Nephron progenitor cell (in vitro differentiated cells): ENCODE results near the gene UBE2Z.

Experiments
- DNase-seq: peaks from one replicate; pipeline ENCODE4 v3.0.0; 2021
- H3K27ac Mint-ChIP-seq: 2 replicates; pipeline ENCODE4 v1.8.0; 2021; ENCODE audit warnings: mild to moderate bottlenecking, moderate library complexity, mixed read lengths
- H3K27me3 Mint-ChIP-seq: 2 replicates; pipeline ENCODE4 v1.8.0; 2021; ENCODE audit warnings: mild to moderate bottlenecking, low read depth, mixed read lengths; ENCODE audit not compliant: poor library complexity
- H3K36me3 Mint-ChIP-seq: 2 replicates; pipeline ENCODE4 v1.8.0; 2021; ENCODE audit warnings: low read depth, mixed read lengths
- H3K4me1 Mint-ChIP-seq: 2 replicates; pipeline ENCODE4 v1.8.0; 2021; ENCODE audit warnings: mixed read lengths
- H3K4me3 Mint-ChIP-seq: 2 replicates; pipeline ENCODE4 v1.8.0; 2021; ENCODE audit warnings: mild to moderate bottlenecking, moderate library complexity, mixed read lengths
- H3K9me3 Mint-ChIP-seq: 2 replicates; pipeline ENCODE4 v1.8.0; 2021; ENCODE audit warnings: mild to moderate bottlenecking, moderate library complexity, mixed read lengths
- CTCF ChIP-seq: fragments of 200-600 bp; sonication (generic); IDR thresholded peaks from 2 replicates; pipeline ENCODE4 v1.5.0; 2021; ENCODE audit warnings: antibody characterized with exemption

The UBE2Z gene

GRCh38 chr17:48893646-48894508, 14.3 kb upstream of the UBE2Z start:
- no peak for TF ChIP-seq CTCF
- Mint-ChIP-seq H3K27me3 (peaks cover 2% of the 10 kb centered on the region), H3K4me3 (peak overlapping the region; percentile 93), H3K36me3 (peaks cover 15% of the 10 kb centered on the region), H3K27ac (no peak overlapping the region), H3K4me1 (peaks cover 30% of the 10 kb centered on the region), H3K9me3 (no peaks in the 10 kb centered on the region)
- DNase-seq = no peak

GRCh38 chr17:48894886-48895285, 13.3 kb upstream of the UBE2Z start:
- H3K27me3 Mint-ChIP-seq = peaks cover 2% of the 10 kb centered on the region
- no peaks in the 10 kb centered on the region for H3K9me3 Mint-ChIP-seq
- peaks cover 30% of the 10 kb centered on the region for H3K4me1 Mint-ChIP-seq
- no peak overlapping the region for H3K4me3 Mint-ChIP-seq
- no peak overlapping the region for H3K27ac Mint-ChIP-seq
- no peak for DNase-seq
- H3K36me3 Mint-ChIP-seq = peaks cover 15% of the 10 kb centered on the region
- no peak for TF ChIP-seq CTCF

- Mint-ChIP-seq H3K4me3 (no peak overlapping the region), H3K9me3 (no peaks in the 10 kb centered on the region), H3K27me3 (no peaks in the 10 kb centered on the region), H3K36me3 (peaks cover 10% of the 10 kb centered on the region), H3K4me1 (peaks cover 5% of the 10 kb centered on the region), H3K27ac (no peak overlapping the region)
- TF ChIP-seq CTCF = no peak
- no peak for DNase-seq
Measured at GRCh38 chr17:48901241-48901640, 7.0 kb upstream of the UBE2Z start.

GRCh38 chr17:48903401-48903800, 4.8 kb upstream of the UBE2Z start:
- no peak for DNase-seq
- no peak overlapping the region for H3K27ac Mint-ChIP-seq
- H3K4me3 Mint-ChIP-seq = no peak overlapping the region
- TF ChIP-seq CTCF = no peak
- no peaks in the 10 kb centered on the region for H3K27me3 Mint-ChIP-seq
- H3K9me3 Mint-ChIP-seq = no peaks in the 10 kb centered on the region
- H3K36me3 Mint-ChIP-seq = peaks cover under 1% of the 10 kb centered on the region
- H3K4me1 Mint-ChIP-seq = peaks cover 13% of the 10 kb centered on the region

- Mint-ChIP-seq H3K9me3 (no peaks in the 10 kb centered on the region), H3K4me3 (no peak overlapping the region), H3K27ac (no peak overlapping the region), H3K4me1 (peaks cover 19% of the 10 kb centered on the region), H3K27me3 (no peaks in the 10 kb centered on the region), H3K36me3 (no peaks in the 10 kb centered on the region)
- DNase-seq = no peak
- no peak for TF ChIP-seq CTCF
Measured at GRCh38 chr17:48904428-48904827, 3.8 kb upstream of the UBE2Z start.

- Mint-ChIP-seq H3K27ac (peak overlapping the region; percentile 42), H3K36me3 (peaks cover 1% of the 10 kb centered on the region)
Measured at GRCh38 chr17:48905987-48906515, 2.2 kb upstream of the UBE2Z start.

More at GRCh38 chr17:48905987-48906515, 2.2 kb upstream of the UBE2Z start:
- Mint-ChIP-seq H3K4me3 (peak overlapping the region; percentile 28), H3K9me3 (no peaks in the 10 kb centered on the region), H3K27me3 (no peaks in the 10 kb centered on the region), H3K4me1 (peaks cover 35% of the 10 kb centered on the region)
- DNase-seq = no peak
- no peak for TF ChIP-seq CTCF
